Peyer's patch (tissue), 4 donors: ENCODE data around the gene CDC34. TPM values are rescaled to one million over a fixed set of nuclear protein-coding genes. Genes with fewer than 3 reads are reported as not detected.

Source experiments
- DNase-seq, 3 donors: peaks; one replicate each; pipeline ENCODE4 v3.0.0-alpha.2; 2017 to 2019
- H3K27ac ChIP-seq, 4 donors: fragments of 200-600 bp; sonication (generic); one replicate each; pipeline ENCODE4 v1.5.1; 2016 to 2019
- H3K27me3 ChIP-seq, 2 donors: fragments of 200-600 bp; sonication (generic); one replicate each; pipeline ENCODE4 v1.5.1; 2019
- H3K36me3 ChIP-seq, 3 donors: fragments of 200-600 bp; sonication (generic); one replicate each; pipeline ENCODE4 v1.5.1; 2016 to 2019
- H3K4me1 ChIP-seq, 4 donors: fragments of 200-600 bp; sonication (generic); one replicate each; pipeline ENCODE4 v1.5.1; 2016 to 2019
- H3K4me3 ChIP-seq, 4 donors: fragments of 200-600 bp; sonication (generic); 1 replicate in 3 of 4; 2 replicates in 1 of 4; pipeline ENCODE4 v1.5.1; 2016 to 2019; ENCODE audit warnings: mild to moderate bottlenecking in 1 of 4
- H3K9me3 ChIP-seq, 4 donors: fragments of 200-600 bp; sonication (generic); one replicate each; pipeline ENCODE4 v1.5.1; 2016 to 2019; ENCODE audit warnings: mild to moderate bottlenecking in 1 of 4
- POLR2A ChIP-seq, 2 donors: fragments of 450-650 bp; IDR thresholded peaks; one replicate each; pipeline ENCODE4 v1.5.1; 2017; ENCODE audit warnings: antibody characterized with exemption in 2 of 2, mild to moderate bottlenecking in 2 of 2, moderate library complexity in 2 of 2
- total RNA-seq, 4 donors: library from RNA; depleted of rRNA; stranded (reverse); fragments of >200 nt; gene quantifications; one replicate each; pipeline ENCODE4 v1.1.0, GENCODE V29; 2016
- TF ChIP-seq, protein P1 (sequence below), 6 experiments: fragments of 450-650 bp in 4 of 6; fragments of 200-600 bp in 2 of 6; sonication (generic) in 1 of 6; IDR thresholded peaks; one replicate each; pipeline ENCODE4 v1.5.1; 2017 to 2019; ENCODE audit warnings: antibody characterized with exemption in 6 of 6, mild to moderate bottlenecking in 3 of 6, moderate library complexity in 1 of 6

Gene CDC34
- total RNA-seq, 4 donors from 2014 or later: 65.6 to 91.1 (median 75.2) TPM

DNA sequence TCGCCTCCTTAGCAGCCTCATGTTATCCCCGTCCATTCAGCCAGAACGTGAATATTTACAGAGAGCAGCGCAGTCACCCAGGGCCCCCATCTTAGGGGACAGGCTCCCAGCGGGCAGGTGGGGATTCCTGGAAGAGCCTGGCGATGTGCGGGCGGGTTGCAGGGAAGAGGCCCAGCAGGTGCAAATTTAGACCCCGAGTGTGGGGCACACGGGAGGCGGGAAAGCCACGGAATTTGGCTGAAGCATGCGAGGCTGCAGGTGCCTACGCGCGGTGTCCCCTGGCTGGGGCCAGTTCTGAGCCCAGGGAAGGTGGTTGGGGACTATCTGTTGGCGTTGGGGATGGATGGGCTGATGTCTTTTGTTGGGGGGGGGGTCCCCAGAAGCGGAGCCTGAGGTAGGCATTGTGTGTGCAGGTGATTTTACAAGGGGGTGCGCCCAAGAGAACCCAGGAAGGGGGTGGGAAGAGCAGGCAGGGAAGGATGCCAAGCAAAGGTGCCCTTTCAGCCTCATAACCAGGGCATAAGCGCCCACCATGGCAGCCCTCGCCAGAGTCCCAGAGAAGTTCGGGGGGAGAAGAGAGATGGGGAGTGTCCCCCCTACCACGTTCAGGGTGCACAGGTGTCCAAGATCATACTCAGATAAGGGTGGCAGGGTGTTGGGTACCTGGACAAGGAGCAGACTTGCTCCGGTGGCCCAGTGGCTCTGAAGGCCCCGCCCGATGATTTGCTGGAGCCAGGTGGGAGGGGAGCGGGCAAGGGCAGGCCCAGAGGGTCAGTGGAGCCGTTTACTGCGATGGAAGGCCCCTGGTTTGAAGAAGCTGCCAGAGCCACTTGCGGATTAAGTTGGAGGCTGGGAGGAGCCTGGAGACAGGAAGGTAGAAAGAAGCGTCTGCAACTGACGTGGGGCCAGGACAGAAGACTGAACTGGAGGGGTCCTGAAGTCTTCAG lies 23.1 kb upstream of the CDC34 start:
- no peaks in the 10 kb centered on the region for H3K9me3 ChIP-seq
- peaks cover 0 to 6% (median 0%) of the 10 kb centered on the region in 3 donors for H3K36me3 ChIP-seq
- H3K27ac ChIP-seq: peak overlapping the region in 3 of 4 donors; percentile 84 to 98 (median 94)
- H3K4me1 ChIP-seq: peaks cover 5 to 40% (median 17%) of the 10 kb centered on the region in 4 donors
- DNase-seq: no peak
- TF ChIP-seq, protein P1, sequence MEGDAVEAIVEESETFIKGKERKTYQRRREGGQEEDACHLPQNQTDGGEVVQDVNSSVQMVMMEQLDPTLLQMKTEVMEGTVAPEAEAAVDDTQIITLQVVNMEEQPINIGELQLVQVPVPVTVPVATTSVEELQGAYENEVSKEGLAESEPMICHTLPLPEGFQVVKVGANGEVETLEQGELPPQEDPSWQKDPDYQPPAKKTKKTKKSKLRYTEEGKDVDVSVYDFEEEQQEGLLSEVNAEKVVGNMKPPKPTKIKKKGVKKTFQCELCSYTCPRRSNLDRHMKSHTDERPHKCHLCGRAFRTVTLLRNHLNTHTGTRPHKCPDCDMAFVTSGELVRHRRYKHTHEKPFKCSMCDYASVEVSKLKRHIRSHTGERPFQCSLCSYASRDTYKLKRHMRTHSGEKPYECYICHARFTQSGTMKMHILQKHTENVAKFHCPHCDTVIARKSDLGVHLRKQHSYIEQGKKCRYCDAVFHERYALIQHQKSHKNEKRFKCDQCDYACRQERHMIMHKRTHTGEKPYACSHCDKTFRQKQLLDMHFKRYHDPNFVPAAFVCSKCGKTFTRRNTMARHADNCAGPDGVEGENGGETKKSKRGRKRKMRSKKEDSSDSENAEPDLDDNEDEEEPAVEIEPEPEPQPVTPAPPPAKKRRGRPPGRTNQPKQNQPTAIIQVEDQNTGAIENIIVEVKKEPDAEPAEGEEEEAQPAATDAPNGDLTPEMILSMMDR (IDR thresholded peaks at IDR 0.05): no peak
- TF ChIP-seq POLR2A (IDR thresholded peaks at IDR 0.05): no peak
- peak overlapping the region; percentile 84 to 100 (median 99) for H3K4me3 ChIP-seq
- no peaks in the 10 kb centered on the region for H3K27me3 ChIP-seq

DNA sequence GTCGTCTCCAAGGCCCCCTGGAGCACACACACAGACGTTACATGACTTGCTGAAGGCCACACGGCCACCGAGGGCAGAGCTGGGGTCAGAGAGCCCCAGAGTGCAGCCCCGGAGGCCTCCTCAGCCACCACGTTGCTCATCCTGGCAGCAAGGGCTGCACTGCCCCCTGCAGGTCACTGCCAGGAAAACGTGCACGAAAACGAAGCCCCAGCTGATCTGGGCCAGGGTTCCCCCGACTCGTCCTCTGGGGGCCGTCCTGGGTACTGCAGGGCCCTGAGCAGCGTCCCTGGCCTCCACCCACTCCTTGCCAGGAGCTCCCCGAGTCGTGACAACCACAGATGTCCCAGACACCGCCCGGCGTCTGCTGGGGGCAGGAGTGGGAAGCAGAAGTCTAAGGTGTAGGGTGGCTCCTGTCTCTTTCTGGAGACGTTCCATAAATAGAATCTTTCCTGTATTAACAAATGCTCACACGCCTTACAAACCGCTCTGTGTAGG lies 20.9 kb upstream of the CDC34 start:
- Histone ChIP-seq H3K27me3 (no peaks in the 10 kb centered on the region), H3K36me3 (peaks cover 0 to 6% (median 0%) of the 10 kb centered on the region in 3 donors), H3K9me3 (no peaks in the 10 kb centered on the region), H3K27ac (peak overlapping the region; percentile 75 to 78 (median 76)), H3K4me3 (peak overlapping the region; percentile 25 to 45 (median 36)), H3K4me1 (peaks cover 5 to 40% (median 17%) of the 10 kb centered on the region in 4 donors)
- peak; percentile 80 to 92 (median 89) for DNase-seq
- TF ChIP-seq, protein P1 (IDR thresholded peaks at IDR 0.05): peak; percentile 97 to 98 (median 98)
- TF ChIP-seq POLR2A (IDR thresholded peaks at IDR 0.05): no peak

DNA sequence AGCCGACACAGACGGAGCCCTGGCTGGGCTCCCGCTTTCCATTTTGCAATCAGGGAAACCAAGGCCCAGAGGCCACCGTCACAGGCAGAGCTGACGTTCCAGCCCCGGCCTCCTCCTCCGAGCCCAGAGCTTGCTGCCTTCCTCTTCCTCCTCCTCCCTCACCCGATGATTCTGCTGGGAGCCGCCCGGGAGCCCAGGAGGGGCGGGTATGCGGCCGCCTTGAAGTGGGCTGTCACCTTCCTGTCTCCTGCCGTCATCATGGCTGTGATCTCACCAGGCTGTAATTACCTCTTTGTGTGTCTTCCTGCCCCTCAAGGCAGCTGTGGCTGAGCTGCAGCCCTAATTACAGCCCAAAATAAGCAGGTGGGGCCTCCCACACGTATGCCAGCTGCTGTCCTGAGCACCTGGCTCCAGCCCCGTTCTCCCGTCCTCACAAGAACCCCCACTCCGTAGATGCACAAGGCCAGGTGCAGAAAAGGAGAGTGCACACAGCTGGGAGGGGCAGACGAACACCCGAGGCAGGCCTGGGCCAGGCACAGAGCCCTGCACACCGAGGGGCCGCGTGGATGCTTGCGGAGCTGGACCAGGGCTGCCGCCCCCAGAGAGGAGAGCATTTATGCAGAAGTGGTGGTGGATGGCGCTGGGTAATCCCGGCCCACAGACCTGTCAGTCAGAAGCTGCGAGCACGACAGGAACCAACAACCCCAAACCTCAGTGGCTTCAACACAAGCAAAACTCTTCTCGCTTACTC lies 20.3 kb upstream of the CDC34 start:
- TF ChIP-seq, protein P1 (IDR thresholded peaks at IDR 0.05): no peak
- peak in 1 of 2 donors; percentile 40 for TF ChIP-seq POLR2A (IDR thresholded peaks at IDR 0.05)
- peaks cover 0 to 6% (median 0%) of the 10 kb centered on the region in 3 donors for H3K36me3 ChIP-seq
- H3K27me3 ChIP-seq: no peaks in the 10 kb centered on the region
- no peaks in the 10 kb centered on the region for H3K9me3 ChIP-seq
- DNase-seq: peak; percentile 75 to 91 (median 79)
- H3K4me1 ChIP-seq: peaks cover 5 to 35% (median 17%) of the 10 kb centered on the region in 4 donors
- H3K27ac ChIP-seq: peak overlapping the region; percentile 75 to 78 (median 76)
- H3K4me3 ChIP-seq: peak overlapping the region; percentile 25 to 45 (median 36)

DNA sequence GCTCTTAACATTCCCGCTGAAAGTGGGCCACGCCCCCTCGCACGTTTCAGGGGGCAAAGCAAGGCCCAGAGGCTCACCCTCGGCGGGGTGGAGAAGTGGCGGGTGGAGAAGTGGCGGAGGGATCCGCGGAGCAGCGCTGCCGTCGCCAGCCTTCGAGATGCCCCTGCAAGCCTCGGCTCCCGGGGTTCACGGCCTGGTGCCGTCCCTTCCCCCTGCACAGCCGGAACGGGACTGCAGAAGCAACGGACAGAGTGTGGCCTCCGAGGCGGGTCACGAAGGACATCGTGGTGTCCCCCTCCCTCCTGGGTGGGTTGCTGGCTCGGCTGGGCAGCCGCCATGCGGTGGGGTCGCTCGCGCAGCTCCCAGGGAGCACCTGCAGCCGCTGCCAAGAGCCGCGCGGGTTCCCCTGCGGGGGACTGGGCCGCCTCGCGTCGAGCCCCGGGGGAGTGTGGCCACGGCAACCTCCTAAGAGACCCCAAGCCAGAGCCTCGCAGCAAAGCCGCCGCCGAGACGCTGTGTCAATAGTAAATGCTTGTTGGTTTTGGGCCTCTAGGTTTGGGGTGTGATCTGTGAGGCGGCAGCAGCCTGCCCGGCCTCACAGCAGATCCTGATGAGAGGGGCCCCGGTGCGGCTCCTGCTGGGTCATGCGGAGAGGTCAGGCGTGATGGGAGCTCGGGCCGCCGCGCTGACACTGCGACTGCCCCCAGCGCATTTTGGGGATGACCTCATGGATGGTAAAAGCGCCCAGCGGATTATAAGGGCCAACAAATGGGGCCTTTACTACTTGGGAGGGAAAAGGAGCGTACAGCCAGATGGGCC lies 18.8 kb upstream of the CDC34 start:
- Histone ChIP-seq H3K36me3 (peaks cover 0 to 6% (median 0%) of the 10 kb centered on the region in 3 donors), H3K4me3 (no peak overlapping the region), H3K4me1 (peaks cover 5 to 32% (median 15%) of the 10 kb centered on the region in 4 donors), H3K27ac (peak overlapping the region in 2 of 4 donors; percentile 50 to 75), H3K27me3 (no peaks in the 10 kb centered on the region), H3K9me3 (no peaks in the 10 kb centered on the region)
- DNase-seq: no peak
- TF ChIP-seq, protein P1 (IDR thresholded peaks at IDR 0.05): no peak
- no peak for TF ChIP-seq POLR2A (IDR thresholded peaks at IDR 0.05)
